ACC112 (cell line): Measurements from ENCODE around the gene DUSP2.
A peak's percentile ranks its signal among the peaks of the same experiment; 100 is the strongest.

Experiments
- H2AFZ ChIP-seq: fragments of 200-600 bp; sonication (generic); one replicate; pipeline ENCODE4 v1.6.0; 2017; ENCODE audit warnings: antibody characterized with exemption, low read length; ENCODE audit not compliant: unreplicated experiment
- H3K27ac ChIP-seq: fragments of 200-600 bp; sonication (generic); 2 replicates; pipeline ENCODE4 v1.5.1; 2014; ENCODE audit warnings: low read depth, mild to moderate bottlenecking, antibody characterized with exemption, low read length, moderate library complexity
- H3K27me3 ChIP-seq: fragments of 200-600 bp; sonication (generic); 2 replicates; pipeline ENCODE4 v1.6.1; 2014; ENCODE audit warnings: mild to moderate bottlenecking, antibody characterized with exemption, low read length, moderate library complexity, mixed read lengths; ENCODE audit not compliant: insufficient read depth
- H3K36me3 ChIP-seq: fragments of 200-600 bp; sonication (generic); 2 replicates; pipeline ENCODE4 v1.6.1; 2016; ENCODE audit warnings: mild to moderate bottlenecking, antibody characterized with exemption, low read length, moderate library complexity, mixed read lengths; ENCODE audit not compliant: insufficient read depth
- H3K4me1 ChIP-seq: fragments of 200-600 bp; sonication (generic); one replicate; pipeline ENCODE4 v1.6.1; 2016; ENCODE audit warnings: low read length, mixed read lengths; ENCODE audit not compliant: insufficient read depth, unreplicated experiment, control insufficient read depth
- H3K4me3 ChIP-seq: fragments of 200-600 bp; sonication (generic); 2 replicates; pipeline ENCODE4 v1.5.1; 2014; ENCODE audit warnings: mild to moderate bottlenecking, low read depth, low read length
- H3K79me2 ChIP-seq: fragments of 200-600 bp; sonication (generic); one replicate; pipeline ENCODE4 v1.6.0; 2016; ENCODE audit warnings: low read length; ENCODE audit not compliant: control insufficient read depth, unreplicated experiment, insufficient read depth

The DUSP2 gene

GRCh38 chr2:96116879-96117533 is 28.2 kb downstream of the DUSP2 start:
- no peak overlapping the region for H3K27ac ChIP-seq
- H3K4me1 ChIP-seq = no peaks in the 10 kb centered on the region
- H3K36me3 ChIP-seq = no peaks in the 10 kb centered on the region
- H3K27me3 ChIP-seq = peaks cover 63% of the 10 kb centered on the region
- peak overlapping the region; percentile 70 for H3K4me3 ChIP-seq
- H3K79me2 ChIP-seq = no peaks in the 10 kb centered on the region
- H2AFZ ChIP-seq = peak overlapping the region; percentile 29

GRCh38 chr2:96116424-96116878 is 28.8 kb downstream of the DUSP2 start, which contains the start of gene ADRA2B:
ADRA2B (minus strand) TSS chr2:96116571; CDS start chr2:96116149, 422 bp downstream.
- Histone ChIP-seq H3K27me3 (peaks cover 58% of the 10 kb centered on the region), H3K79me2 (no peaks in the 10 kb centered on the region), H2AFZ (peak within 1 kb of the TSS; percentile 29), H3K27ac (no peak within 1 kb of the TSS), H3K4me1 (no peaks in the 10 kb centered on the region), H3K36me3 (no peaks in the 10 kb centered on the region), H3K4me3 (peak within 1 kb of the TSS; percentile 70)

GRCh38 chr2:96115631-96116423 is 29.4 kb downstream of the DUSP2 start:
- peaks cover 53% of the 10 kb centered on the region for H3K27me3 ChIP-seq
- H3K4me3 ChIP-seq = peak overlapping the region; percentile 70
- no peaks in the 10 kb centered on the region for H3K4me1 ChIP-seq
- no peak overlapping the region for H3K27ac ChIP-seq
- no peaks in the 10 kb centered on the region for H3K79me2 ChIP-seq
- H2AFZ ChIP-seq = no peak overlapping the region
- H3K36me3 ChIP-seq = no peaks in the 10 kb centered on the region

GRCh38 chr2:96114903-96115581 is 30.2 kb downstream of the DUSP2 start:
- no peak overlapping the region for H2AFZ ChIP-seq
- H3K4me3 ChIP-seq = no peak overlapping the region
- peaks cover 54% of the 10 kb centered on the region for H3K27me3 ChIP-seq
- no peaks in the 10 kb centered on the region for H3K79me2 ChIP-seq
- no peak overlapping the region for H3K27ac ChIP-seq
- H3K36me3 ChIP-seq = no peaks in the 10 kb centered on the region
- H3K4me1 ChIP-seq = no peaks in the 10 kb centered on the region

- H3K27me3 ChIP-seq = peaks cover 53% of the 10 kb centered on the region
- H3K4me3 ChIP-seq = no peak overlapping the region
- H3K27ac ChIP-seq = no peak overlapping the region
- no peaks in the 10 kb centered on the region for H3K79me2 ChIP-seq
- no peaks in the 10 kb centered on the region for H3K36me3 ChIP-seq
- H3K4me1 ChIP-seq = no peaks in the 10 kb centered on the region
- H2AFZ ChIP-seq = no peak overlapping the region
Observed at GRCh38 chr2:96114546-96114902, 30.7 kb downstream of the DUSP2 start.

GRCh38 chr2:96113951-96114350 is 31.3 kb downstream of the DUSP2 start:
- peaks cover 52% of the 10 kb centered on the region for H3K27me3 ChIP-seq
- no peak overlapping the region for H3K27ac ChIP-seq
- no peaks in the 10 kb centered on the region for H3K4me1 ChIP-seq
- H2AFZ ChIP-seq = no peak overlapping the region
- H3K4me3 ChIP-seq = no peak overlapping the region
- no peaks in the 10 kb centered on the region for H3K36me3 ChIP-seq
- no peaks in the 10 kb centered on the region for H3K79me2 ChIP-seq

GRCh38 chr2:96113367-96113677 is 31.9 kb downstream of the DUSP2 start:
- Histone ChIP-seq H3K4me3 (no peak overlapping the region), H3K27me3 (peaks cover 45% of the 10 kb centered on the region), H3K36me3 (no peaks in the 10 kb centered on the region), H2AFZ (no peak overlapping the region), H3K4me1 (no peaks in the 10 kb centered on the region), H3K79me2 (no peaks in the 10 kb centered on the region), H3K27ac (no peak overlapping the region)

GRCh38 chr2:96112501-96113366 is 32.5 kb downstream of the DUSP2 start:
- H3K79me2 ChIP-seq = no peaks in the 10 kb centered on the region
- no peak overlapping the region for H2AFZ ChIP-seq
- no peak overlapping the region for H3K27ac ChIP-seq
- H3K4me1 ChIP-seq = no peaks in the 10 kb centered on the region
- H3K4me3 ChIP-seq = no peak overlapping the region
- H3K36me3 ChIP-seq = no peaks in the 10 kb centered on the region
- peaks cover 46% of the 10 kb centered on the region for H3K27me3 ChIP-seq

GRCh38 chr2:96111823-96112500 is 33.3 kb downstream of the DUSP2 start:
- Histone ChIP-seq H2AFZ (no peak overlapping the region), H3K79me2 (no peaks in the 10 kb centered on the region), H3K36me3 (no peaks in the 10 kb centered on the region), H3K27me3 (peaks cover 43% of the 10 kb centered on the region), H3K4me1 (no peaks in the 10 kb centered on the region), H3K4me3 (no peak overlapping the region), H3K27ac (no peak overlapping the region)

GRCh38 chr2:96111257-96111640 is 34.0 kb downstream of the DUSP2 start:
- H3K27me3 ChIP-seq = peaks cover 37% of the 10 kb centered on the region
- no peak overlapping the region for H2AFZ ChIP-seq
- H3K36me3 ChIP-seq = no peaks in the 10 kb centered on the region
- no peak overlapping the region for H3K4me3 ChIP-seq
- no peak overlapping the region for H3K27ac ChIP-seq
- no peaks in the 10 kb centered on the region for H3K4me1 ChIP-seq
- no peaks in the 10 kb centered on the region for H3K79me2 ChIP-seq
